Measurements from ENCODE around the gene SCYL2. TPM values are rescaled to one million over a fixed set of nuclear protein-coding genes. Genes with fewer than 3 reads are reported as not detected.

The SCYL2 gene
- total and polyA plus RNA-seq, 2 of the 13 experiments (the other 11 are each of a cell fraction or from before 2014, with no cell fraction given) = 11.4 to 28.8 TPM

- no peak for TF ChIP-seq ZNF598 (CRISPR knock-in tag; IDR thresholded peaks at IDR 0.05; ENCODE audit: borderline replicate concordance)
- TF ChIP-seq, protein P1, sequence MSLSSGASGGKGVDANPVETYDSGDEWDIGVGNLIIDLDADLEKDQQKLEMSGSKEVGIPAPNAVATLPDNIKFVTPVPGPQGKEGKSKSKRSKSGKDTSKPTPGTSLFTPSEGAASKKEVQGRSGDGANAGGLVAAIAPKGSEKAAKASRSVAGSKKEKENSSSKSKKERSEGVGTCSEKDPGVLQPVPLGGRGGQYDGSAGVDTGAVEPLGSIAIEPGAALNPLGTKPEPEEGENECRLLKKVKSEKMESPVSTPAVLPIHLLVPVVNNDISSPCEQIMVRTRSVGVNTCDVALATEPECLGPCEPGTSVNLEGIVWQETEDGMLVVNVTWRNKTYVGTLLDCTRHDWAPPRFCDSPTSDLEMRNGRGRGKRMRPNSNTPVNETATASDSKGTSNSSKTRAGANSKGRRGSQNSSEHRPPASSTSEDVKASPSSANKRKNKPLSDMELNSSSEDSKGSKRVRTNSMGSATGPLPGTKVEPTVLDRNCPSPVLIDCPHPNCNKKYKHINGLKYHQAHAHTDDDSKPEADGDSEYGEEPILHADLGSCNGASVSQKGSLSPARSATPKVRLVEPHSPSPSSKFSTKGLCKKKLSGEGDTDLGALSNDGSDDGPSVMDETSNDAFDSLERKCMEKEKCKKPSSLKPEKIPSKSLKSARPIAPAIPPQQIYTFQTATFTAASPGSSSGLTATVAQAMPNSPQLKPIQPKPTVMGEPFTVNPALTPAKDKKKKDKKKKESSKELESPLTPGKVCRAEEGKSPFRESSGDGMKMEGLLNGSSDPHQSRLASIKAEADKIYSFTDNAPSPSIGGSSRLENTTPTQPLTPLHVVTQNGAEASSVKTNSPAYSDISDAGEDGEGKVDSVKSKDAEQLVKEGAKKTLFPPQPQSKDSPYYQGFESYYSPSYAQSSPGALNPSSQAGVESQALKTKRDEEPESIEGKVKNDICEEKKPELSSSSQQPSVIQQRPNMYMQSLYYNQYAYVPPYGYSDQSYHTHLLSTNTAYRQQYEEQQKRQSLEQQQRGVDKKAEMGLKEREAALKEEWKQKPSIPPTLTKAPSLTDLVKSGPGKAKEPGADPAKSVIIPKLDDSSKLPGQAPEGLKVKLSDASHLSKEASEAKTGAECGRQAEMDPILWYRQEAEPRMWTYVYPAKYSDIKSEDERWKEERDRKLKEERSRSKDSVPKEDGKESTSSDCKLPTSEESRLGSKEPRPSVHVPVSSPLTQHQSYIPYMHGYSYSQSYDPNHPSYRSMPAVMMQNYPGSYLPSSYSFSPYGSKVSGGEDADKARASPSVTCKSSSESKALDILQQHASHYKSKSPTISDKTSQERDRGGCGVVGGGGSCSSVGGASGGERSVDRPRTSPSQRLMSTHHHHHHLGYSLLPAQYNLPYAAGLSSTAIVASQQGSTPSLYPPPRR (CRISPR knock-in tag; IDR thresholded peaks at IDR 0.05; ENCODE audit: borderline replicate concordance) = 0 out of 2 replicates have a peak, but pooled peaks have one; percentile 11
- peak; percentile 34; the same call in 1 of the 2 replicates for TF ChIP-seq YEATS2 (CRISPR knock-in tag; IDR thresholded peaks at IDR 0.05; ENCODE audit: borderline replicate concordance)
- peak; percentile 83; the same call in 1 of the 2 replicates for TF ChIP-seq CCDC6 (CRISPR knock-in tag; IDR thresholded peaks at IDR 0.05)
- no peak for TF ChIP-seq ZNF772 (CRISPR knock-in tag; IDR thresholded peaks at IDR 0.05)
- peak; percentile 38 for TF ChIP-seq U2AF1 (optimal IDR thresholded peaks at IDR 0.05; ENCODE audit: low read depth, low read length)
- peak; percentile 79 for TF ChIP-seq ARNT2 (CRISPR knock-in tag; IDR thresholded peaks at IDR 0.05; ENCODE audit: low read depth)
- 0 out of 2 replicates have a peak, but pooled peaks have one; percentile 10 for TF ChIP-seq HNF4A (CRISPR knock-in tag; IDR thresholded peaks at IDR 0.05)
- no peak for TF ChIP-seq HNF1A (IDR thresholded peaks at IDR 0.05; ENCODE audit: low read depth)
- TF ChIP-seq HNF1A (CRISPR knock-in tag; IDR thresholded peaks at IDR 0.05; ENCODE audit: borderline replicate concordance) = no peak
- no peak for TF ChIP-seq DPF2 (CRISPR knock-in tag; IDR thresholded peaks at IDR 0.05; ENCODE audit: borderline replicate concordance, low read depth)
- TF ChIP-seq ZNF556 (CRISPR knock-in tag; IDR thresholded peaks at IDR 0.05; ENCODE audit: borderline replicate concordance) = peak; percentile 66; the same call in 1 of the 2 replicates
- TF ChIP-seq KAT7 (CRISPR knock-in tag; IDR thresholded peaks at IDR 0.05; ENCODE audit: borderline replicate concordance) = peak; percentile 91; the same call in 1 of the 2 replicates
- TF ChIP-seq ZBTB3 (CRISPR knock-in tag; IDR thresholded peaks at IDR 0.05; ENCODE audit: borderline replicate concordance, low read depth) = no peak
- TF ChIP-seq ATF2 (CRISPR knock-in tag; IDR thresholded peaks at IDR 0.05) = peak; percentile 75
- peak; percentile 63 to 72 for TF ChIP-seq POLR2A (IDR thresholded peaks at IDR 0.05; ENCODE audit: insufficient read depth in 1 of 2, low read depth in 2 of 2, low read length in 2 of 2)
- TF ChIP-seq PBX3 (CRISPR knock-in tag; IDR thresholded peaks at IDR 0.05; ENCODE audit: borderline replicate concordance) = no peak
These were observed at the start of gene SCYL2, which contains the start of gene DEPDC4 (continued) for GRCh38 chr12:100266835-100267602.

Data from HepG2 (cell line).